DND-41 (cell line): ENCODE data around the gene ERICH3.

Source experiments
- CTCF ChIP-seq: IDR thresholded peaks from 2 replicates; pipeline ENCODE4 v1.5.1; 2012; ENCODE audit warnings: borderline replicate concordance, low read length, moderate library complexity, mild to moderate bottlenecking; ENCODE audit not compliant: poor library complexity, severe bottlenecking; ENCODE audit errors: extremely low read depth
- EZH2 ChIP-seq: IDR thresholded peaks from 3 replicates; pipeline ENCODE4 v1.6.1; 2012; ENCODE audit warnings: borderline replicate concordance, low read depth, mild to moderate bottlenecking, moderate library complexity, low read length, inconsistent platforms; ENCODE audit not compliant: severe bottlenecking

GRCh38 chr1:74652711-74653139 is 20.9 kb downstream of the ERICH3 start:
- TF ChIP-seq CTCF = no peak
- no peak for TF ChIP-seq EZH2
